ENCODE measurements around the gene BCL2L14. TPM values are rescaled to one million over a fixed set of nuclear protein-coding genes. Genes with fewer than 3 reads are reported as not detected.

Gene BCL2L14
- total and polyA plus RNA-seq, 8 donors: 2.6 to 32.7 (median 16.4) TPM

DNA sequence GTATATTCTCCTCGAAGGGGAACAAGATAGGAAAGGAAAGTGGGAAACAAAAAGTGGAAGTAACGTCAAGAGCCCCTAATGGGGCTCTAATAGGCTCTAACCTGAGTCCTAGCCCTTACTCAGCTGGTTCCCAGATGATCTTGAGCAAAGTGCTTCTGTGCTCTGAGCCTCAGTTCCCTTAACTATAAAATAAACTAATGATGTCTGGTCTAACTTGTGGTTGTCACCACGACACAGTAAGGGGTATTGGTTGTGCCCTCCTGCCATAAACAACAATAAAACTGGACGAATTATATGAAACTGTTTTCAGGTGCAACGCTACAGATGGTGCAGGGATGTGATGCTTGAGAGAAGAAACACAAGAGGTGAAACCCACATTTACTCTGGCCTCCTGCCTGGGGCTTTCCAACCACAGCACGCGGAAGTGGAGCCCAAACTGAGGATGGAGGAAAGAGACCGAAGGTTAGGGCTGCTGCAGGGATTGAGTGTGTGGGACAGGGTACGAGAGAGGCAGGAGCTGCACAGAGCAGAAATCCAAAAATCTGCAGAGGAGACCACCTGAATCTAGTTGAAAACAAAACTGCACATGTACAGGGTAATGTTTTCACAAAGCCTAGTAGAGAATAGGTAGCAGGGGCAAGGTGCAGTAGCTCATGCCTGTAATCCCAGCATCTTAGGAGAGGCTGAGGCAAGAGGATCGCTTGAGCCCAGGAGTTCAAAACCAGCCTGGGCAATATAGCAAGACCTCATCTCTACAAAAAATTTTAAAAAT is 45.6 kb upstream of the BCL2L14 start:
- no peaks in the 10 kb centered on the region for H3K9me3 ChIP-seq
- peaks cover 0 to 10% (median 3%) of the 10 kb centered on the region in 4 donors for H3K4me1 ChIP-seq
- H3K27me3 ChIP-seq: no peaks in the 10 kb centered on the region
- H3K27ac ChIP-seq: peak overlapping the region in 1 of 5 donors; percentile 24
- WGBS, 5 donors: 49 to 65% (median 59%) methylated on average over 10 of the region's 10 CpGs
- TF ChIP-seq, protein P1, sequence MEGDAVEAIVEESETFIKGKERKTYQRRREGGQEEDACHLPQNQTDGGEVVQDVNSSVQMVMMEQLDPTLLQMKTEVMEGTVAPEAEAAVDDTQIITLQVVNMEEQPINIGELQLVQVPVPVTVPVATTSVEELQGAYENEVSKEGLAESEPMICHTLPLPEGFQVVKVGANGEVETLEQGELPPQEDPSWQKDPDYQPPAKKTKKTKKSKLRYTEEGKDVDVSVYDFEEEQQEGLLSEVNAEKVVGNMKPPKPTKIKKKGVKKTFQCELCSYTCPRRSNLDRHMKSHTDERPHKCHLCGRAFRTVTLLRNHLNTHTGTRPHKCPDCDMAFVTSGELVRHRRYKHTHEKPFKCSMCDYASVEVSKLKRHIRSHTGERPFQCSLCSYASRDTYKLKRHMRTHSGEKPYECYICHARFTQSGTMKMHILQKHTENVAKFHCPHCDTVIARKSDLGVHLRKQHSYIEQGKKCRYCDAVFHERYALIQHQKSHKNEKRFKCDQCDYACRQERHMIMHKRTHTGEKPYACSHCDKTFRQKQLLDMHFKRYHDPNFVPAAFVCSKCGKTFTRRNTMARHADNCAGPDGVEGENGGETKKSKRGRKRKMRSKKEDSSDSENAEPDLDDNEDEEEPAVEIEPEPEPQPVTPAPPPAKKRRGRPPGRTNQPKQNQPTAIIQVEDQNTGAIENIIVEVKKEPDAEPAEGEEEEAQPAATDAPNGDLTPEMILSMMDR (IDR thresholded peaks at IDR 0.05): no peak
- peak in 2 of 3 donors; percentile 17 to 18 for TF ChIP-seq POLR2AphosphoS5 (IDR thresholded peaks at IDR 0.05)
- H3K4me3 ChIP-seq: no peak overlapping the region
- H3K36me3 ChIP-seq: no peaks in the 10 kb centered on the region
- intact Hi-C loops (cut with DNase I; ENCODE audit: low total_unique reads): no loop called here
- DNase-seq: peak in 1 of 2 donors; percentile 71

DNA sequence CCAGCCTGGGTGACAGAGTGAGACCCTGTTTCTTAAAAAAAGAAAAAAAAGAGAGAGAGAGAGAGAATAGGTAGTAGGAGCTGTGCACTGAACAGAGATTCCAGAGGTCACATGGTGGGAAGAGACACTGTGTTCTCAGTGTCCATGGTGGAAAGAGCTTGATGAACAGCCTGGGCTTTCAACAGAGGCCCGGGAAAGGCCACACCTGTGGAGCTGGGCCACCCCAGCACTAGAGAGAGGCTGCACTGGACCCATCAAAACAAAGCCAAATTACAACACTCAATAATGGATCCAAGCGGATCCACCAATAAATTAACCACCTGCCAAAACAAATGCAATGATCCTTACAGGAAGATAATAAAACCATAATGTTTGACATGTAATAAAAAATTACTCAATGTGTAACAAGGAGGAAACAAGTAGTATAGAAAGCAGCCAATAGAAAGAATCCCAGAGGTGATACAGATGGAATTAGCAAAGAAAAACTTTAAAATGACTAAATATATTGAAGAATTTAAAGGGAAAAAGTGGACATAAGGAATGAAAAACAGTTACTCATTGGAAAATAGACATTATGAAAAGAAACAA is 44.8 kb upstream of the BCL2L14 start:
- Histone ChIP-seq H3K4me3 (no peak overlapping the region), H3K4me1 (peaks cover 0 to 10% (median 3%) of the 10 kb centered on the region in 4 donors), H3K9me3 (no peaks in the 10 kb centered on the region), H3K27me3 (no peaks in the 10 kb centered on the region), H3K36me3 (no peaks in the 10 kb centered on the region), H3K27ac (peak overlapping the region in 1 of 5 donors; percentile 24)
- 72 to 88% (median 79%) methylated on average over 2 of the region's 2 CpGs for WGBS, 5 donors
- no peak for DNase-seq
- intact Hi-C loops (cut with DNase I; ENCODE audit: low total_unique reads): no loop called here
- no peak for TF ChIP-seq EP300 (IDR thresholded peaks at IDR 0.05)

DNA sequence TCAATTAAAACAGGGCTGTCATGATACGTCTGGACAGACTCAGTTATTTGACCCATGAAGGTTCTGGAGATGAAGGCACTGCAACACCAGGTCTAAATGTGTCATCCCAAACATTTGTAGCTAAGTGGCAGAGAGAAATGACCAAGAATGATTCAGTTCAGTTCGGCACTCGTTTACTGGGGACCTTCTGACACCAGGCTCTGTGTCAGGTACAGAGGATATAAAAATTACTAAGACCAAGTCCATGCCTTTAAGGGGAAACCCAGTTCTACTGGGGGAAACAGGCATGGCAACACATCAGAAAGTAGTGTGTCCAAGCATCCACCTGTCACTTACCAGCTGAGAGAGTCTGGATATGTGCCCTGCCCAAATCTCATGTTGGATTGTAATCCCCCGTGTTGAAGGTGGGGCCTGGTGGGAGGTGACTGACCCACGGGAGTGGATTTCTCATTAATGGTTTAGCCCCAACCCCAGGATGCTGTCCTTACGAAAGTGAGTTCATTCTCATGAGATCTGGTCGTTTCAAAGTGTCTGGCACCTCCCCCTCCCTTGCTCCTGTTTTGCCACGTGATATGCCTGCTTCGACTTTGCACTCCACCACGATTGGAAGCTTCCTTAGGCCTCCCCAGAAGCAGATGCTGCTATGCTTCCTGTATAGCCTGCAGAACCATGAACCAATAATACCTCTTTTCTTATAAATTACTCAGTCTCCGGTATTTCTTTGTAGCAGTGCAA is 41.9 kb upstream of the BCL2L14 start:
- TF ChIP-seq EP300 (IDR thresholded peaks at IDR 0.05): no peak
- TF ChIP-seq, protein P1 (IDR thresholded peaks at IDR 0.05): no peak
- no peak for TF ChIP-seq POLR2AphosphoS5 (IDR thresholded peaks at IDR 0.05)
- no peak for TF ChIP-seq POLR2A (IDR thresholded peaks at IDR 0.05)

DNA sequence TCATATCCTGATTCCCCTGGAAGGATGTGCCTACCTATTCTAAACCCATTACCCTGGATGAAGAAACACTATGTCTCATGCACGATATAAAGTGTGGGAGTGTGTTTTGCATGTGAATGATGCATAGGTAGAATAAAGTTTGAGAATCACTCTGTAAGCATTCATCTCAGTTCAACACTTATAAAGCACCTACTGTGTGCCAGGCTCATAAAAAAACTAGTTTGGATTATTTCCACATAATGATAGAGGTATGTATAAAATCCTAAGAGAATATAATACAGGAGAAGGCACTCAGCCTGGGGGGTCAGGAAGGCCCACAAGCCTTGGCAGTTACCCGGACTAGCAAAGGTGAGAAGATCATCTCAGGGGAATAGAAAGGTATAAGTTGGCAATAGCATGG is 41.1 kb upstream of the BCL2L14 start:
- Histone ChIP-seq H3K4me3 (no peak overlapping the region), H3K4me1 (peaks cover 10 to 25% (median 12%) of the 10 kb centered on the region in 4 donors), H3K36me3 (no peaks in the 10 kb centered on the region), H3K27ac (no peak overlapping the region), H3K27me3 (no peaks in the 10 kb centered on the region), H3K9me3 (no peaks in the 10 kb centered on the region)
- 95 to 98% (median 96%) methylated on average over 2 of the region's 2 CpGs for WGBS, 5 donors
- no peak for TF ChIP-seq POLR2A (IDR thresholded peaks at IDR 0.05)
- TF ChIP-seq EP300 (IDR thresholded peaks at IDR 0.05): no peak
- TF ChIP-seq POLR2AphosphoS5 (IDR thresholded peaks at IDR 0.05): no peak
- TF ChIP-seq, protein P1 (IDR thresholded peaks at IDR 0.05): no peak
- DNase-seq: no peak
- intact Hi-C loops (cut with DNase I; ENCODE audit: low total_unique reads): loop anchor here (5.0 kb wide), 1 partner anchor 447 kb away; no protein-coding TSS in a partner anchor

More for the DNA sequence above, 41.9 kb upstream of the BCL2L14 start:
- intact Hi-C loops (cut with DNase I; ENCODE audit: low total_unique reads): no loop called here
- Histone ChIP-seq H3K4me1 (peaks cover 10 to 25% (median 13%) of the 10 kb centered on the region in 4 donors), H3K27ac (no peak overlapping the region), H3K4me3 (no peak overlapping the region), H3K27me3 (no peaks in the 10 kb centered on the region), H3K9me3 (no peaks in the 10 kb centered on the region), H3K36me3 (no peaks in the 10 kb centered on the region)
- DNase-seq: no peak
- WGBS, 5 donors: 79 to 84% (median 83%) methylated on average over 11 of the region's 11 CpGs
